GM23338 (cell line): ENCODE results near the gene LONP1. TPM values are rescaled to one million over a fixed set of nuclear protein-coding genes. Genes with fewer than 3 reads are reported as not detected.

ENCODE experiments used
- ATAC-seq: fragments of 200-7000 bp; cut with Tn5 transposase; 3 replicates; pipeline ENCODE4 v1.9.1; 2020
- DNase-seq: peaks from one replicate; pipeline ENCODE4 v3.0.0-alpha.2; 2015; ENCODE audit warnings: low spot score
- H2AFZ ChIP-seq: fragments of 200-600 bp; sonication (generic); 2 replicates; pipeline ENCODE4 v1.8.0; 2016; ENCODE audit warnings: antibody characterized with exemption, mild to moderate bottlenecking, moderate library complexity
- H3F3A ChIP-seq: fragments of 200-600 bp; sonication (generic); replicated peaks from 2 replicates; pipeline ENCODE4 v1.8.0; 2017; ENCODE audit warnings: antibody characterized with exemption, mixed run types, low read depth
- H3K27ac ChIP-seq: fragments of 200-600 bp; sonication (generic); 2 replicates; pipeline ENCODE4 v1.6.1; 2016; ENCODE audit warnings: low read depth
- H3K27me3 ChIP-seq: fragments of 200-600 bp; sonication (generic); 2 replicates; pipeline ENCODE4 v1.8.0; 2016; ENCODE audit warnings: mild to moderate bottlenecking, mixed run types, moderate library complexity; ENCODE audit not compliant: insufficient read depth
- H3K36me3 ChIP-seq: fragments of 200-600 bp; sonication (generic); 2 replicates; pipeline ENCODE4 v1.8.0; 2016; ENCODE audit warnings: mild to moderate bottlenecking; ENCODE audit not compliant: insufficient read depth
- H3K4me1 ChIP-seq: fragments of 200-600 bp; sonication (generic); 2 replicates; pipeline ENCODE4 v1.8.0; 2016; ENCODE audit warnings: mild to moderate bottlenecking, moderate library complexity; ENCODE audit not compliant: insufficient read depth
- H3K4me2 ChIP-seq: fragments of 200-600 bp; sonication (generic); 2 replicates; pipeline ENCODE4 v1.7.1; 2017; ENCODE audit warnings: mixed run types
- H3K4me3 ChIP-seq: fragments of 200-600 bp; sonication (generic); 2 replicates; pipeline ENCODE4 v1.6.1; 2016; ENCODE audit warnings: mixed run types
- H3K79me2 ChIP-seq: fragments of 200-600 bp; sonication (generic); replicated peaks from 2 replicates; pipeline ENCODE4 v1.8.0; 2017; ENCODE audit warnings: mild to moderate bottlenecking; ENCODE audit not compliant: insufficient read depth
- H3K9me2 ChIP-seq: fragments of 200-600 bp; sonication (generic); 2 replicates; pipeline ENCODE4 v1.8.0; 2017; ENCODE audit not compliant: insufficient read depth
- H4K20me1 ChIP-seq: fragments of 200-600 bp; sonication (generic); replicated peaks from 2 replicates; pipeline ENCODE4 v1.8.0; 2017; ENCODE audit warnings: mild to moderate bottlenecking; ENCODE audit not compliant: insufficient read depth
- H3K27ac Mint-ChIP-seq: 2 replicates; pipeline ENCODE4 v1.8.0; 2020; ENCODE audit warnings: inconsistent platforms, mild to moderate bottlenecking, moderate library complexity, mixed read lengths
- H3K27me3 Mint-ChIP-seq: 3 replicates; pipeline ENCODE4 v1.8.0; 2022; ENCODE audit warnings: low read depth, mild to moderate bottlenecking, moderate library complexity, mixed read lengths, inconsistent platforms; ENCODE audit not compliant: insufficient read depth, poor library complexity
- H3K36me3 Mint-ChIP-seq: 3 replicates; pipeline ENCODE4 v1.8.0; 2021; ENCODE audit warnings: low read depth, mild to moderate bottlenecking, inconsistent platforms, moderate library complexity, mixed read lengths
- H3K4me1 Mint-ChIP-seq: 3 replicates; pipeline ENCODE4 v1.8.0; 2020; ENCODE audit warnings: mild to moderate bottlenecking, inconsistent platforms, mixed read lengths
- H3K4me3 Mint-ChIP-seq: 3 replicates; pipeline ENCODE4 v1.8.0; 2021; ENCODE audit warnings: moderate library complexity, mild to moderate bottlenecking, inconsistent platforms, mixed read lengths
- H3K9me3 Mint-ChIP-seq: 3 replicates; pipeline ENCODE4 v1.8.0; 2020; ENCODE audit warnings: moderate library complexity, mild to moderate bottlenecking, inconsistent platforms, mixed read lengths
- CREB1 ChIP-seq: fragments of 250-450 bp; sonication (Bioruptor Pico); IDR thresholded peaks from 2 replicates; pipeline ENCODE4 v1.5.0; 2020; ENCODE audit warnings: low read depth, mild to moderate bottlenecking, moderate library complexity
- EZH2 ChIP-seq: fragments of 200-600 bp; sonication (generic); IDR thresholded peaks from one replicate; pipeline ENCODE4 v1.8.0; 2017; ENCODE audit warnings: antibody characterized with exemption, mild to moderate bottlenecking, low read depth; ENCODE audit not compliant: unreplicated experiment
- EZH2phosphoT487 ChIP-seq: fragments of 200-600 bp; sonication (generic); IDR thresholded peaks from one replicate; pipeline ENCODE4 v1.8.1; 2018; ENCODE audit warnings: antibody characterized with exemption; ENCODE audit not compliant: unreplicated experiment
- JUNB ChIP-seq: IDR thresholded peaks from one replicate; pipeline ENCODE4 v1.6.1; 2016; ENCODE audit warnings: antibody characterized with exemption; ENCODE audit not compliant: unreplicated experiment
- NANOG ChIP-seq: IDR thresholded peaks from 2 replicates; pipeline ENCODE4 v1.6.1; 2016; ENCODE audit warnings: antibody characterized with exemption, borderline replicate concordance
- POLR2AphosphoS5 ChIP-seq: IDR thresholded peaks from 2 replicates; pipeline ENCODE4 v1.6.1; 2016; ENCODE audit warnings: antibody characterized with exemption, low read depth
- REST ChIP-seq: IDR thresholded peaks from one replicate; pipeline ENCODE4 v1.6.1; 2018; ENCODE audit warnings: antibody characterized with exemption; ENCODE audit not compliant: unreplicated experiment
- STAT1 ChIP-seq: IDR thresholded peaks from one replicate; pipeline ENCODE4 v1.6.1; 2016; ENCODE audit warnings: antibody characterized with exemption; ENCODE audit not compliant: unreplicated experiment
- ZNF114 ChIP-seq: fragments of 250-450 bp; sonication (Bioruptor Pico); IDR thresholded peaks from 2 replicates; pipeline ENCODE4 v1.5.0; 2020; ENCODE audit warnings: mild to moderate bottlenecking, moderate library complexity
- ZNF462 ChIP-seq: fragments of 250-450 bp; sonication (Bioruptor Pico); IDR thresholded peaks from 2 replicates; pipeline ENCODE4 v1.5.0; 2020; ENCODE audit warnings: mild to moderate bottlenecking, moderate library complexity
- polyA plus RNA-seq: library from polyadenylated mRNA; unstranded; fragments of >200 nt; fragmentation: Nextera tagmentation; extraction: Ambion mirVana; gene quantifications from 2 replicates; pipeline ENCODE4 v1.2.1, GENCODE V29; 2016
- total RNA-seq: library from RNA; depleted of rRNA; stranded (reverse); fragments of >200 nt; shearing (Covaris generic); gene quantifications from 2 replicates; pipeline ENCODE4 v1.2.3, GENCODE V29; 2014

The LONP1 gene
- total and polyA plus RNA-seq, 2 experiments from 2014 or later = 68.6 to 137 TPM

DNA sequence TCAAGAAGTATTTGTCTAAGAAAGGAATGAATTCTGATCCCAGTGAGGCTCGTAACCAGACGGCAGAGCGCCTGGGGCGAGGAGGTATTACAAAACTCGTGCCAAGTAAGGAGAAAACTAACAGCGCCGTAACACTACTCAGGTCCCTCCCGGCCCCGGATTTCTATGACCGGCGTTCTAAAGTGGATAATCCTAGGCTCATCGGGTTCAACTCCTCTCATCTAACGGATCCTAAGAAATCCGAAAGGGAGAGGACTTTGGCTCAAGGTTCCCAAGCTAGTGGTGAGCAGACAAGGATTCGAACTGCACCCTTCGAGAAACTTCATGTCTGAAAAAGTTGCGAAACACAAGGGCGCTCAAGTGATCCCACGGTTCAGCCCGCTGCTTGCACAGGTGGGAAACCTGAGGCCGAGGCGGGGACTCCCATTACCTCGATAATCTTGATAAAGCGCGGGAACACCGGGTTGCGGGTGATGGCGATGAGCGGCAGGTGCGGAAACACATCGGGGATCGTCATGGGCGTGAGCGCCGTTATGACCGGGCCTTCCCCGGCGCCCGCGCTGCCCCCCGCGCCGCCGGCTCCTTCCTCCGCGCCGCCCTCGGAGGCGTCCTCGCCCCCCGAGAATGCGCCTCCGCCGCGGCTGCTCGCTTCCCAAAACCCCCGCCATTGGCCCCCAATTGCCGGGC, 529 bp downstream of the LONP1 start:
- no peak for TF ChIP-seq NANOG
- peaks cover 33% of the 10 kb centered on the region for H3K36me3 Mint-ChIP-seq
- Histone ChIP-seq H3K79me2 (peaks cover 53% of the 10 kb centered on the region), H3K4me2 (peak overlapping the region; percentile 99), H3K27ac (peak overlapping the region; percentile 89), H4K20me1 (peaks cover 24% of the 10 kb centered on the region), H3F3A (0 out of 2 replicates have a peak, but pooled peaks cover 5% of the 10 kb centered on the region), H3K36me3 (peaks cover 4% of the 10 kb centered on the region; the same call in 1 of the 2 replicates), H3K27me3 (no peaks in the 10 kb centered on the region), H3K4me1 (peaks cover 8% of the 10 kb centered on the region), H3K4me3 (peak overlapping the region; percentile 88), H2AFZ (no peak overlapping the region), H3K9me2 (no peaks in the 10 kb centered on the region)
- H3K4me1 Mint-ChIP-seq = peaks cover 15% of the 10 kb centered on the region
- ATAC-seq = no peak
- H3K9me3 Mint-ChIP-seq = no peaks in the 10 kb centered on the region
- peak; percentile 42 for DNase-seq
- H3K27ac Mint-ChIP-seq = peak overlapping the region; percentile 99
- H3K27me3 Mint-ChIP-seq = peaks cover 22% of the 10 kb centered on the region
- peak overlapping the region; percentile 98 for H3K4me3 Mint-ChIP-seq

DNA sequence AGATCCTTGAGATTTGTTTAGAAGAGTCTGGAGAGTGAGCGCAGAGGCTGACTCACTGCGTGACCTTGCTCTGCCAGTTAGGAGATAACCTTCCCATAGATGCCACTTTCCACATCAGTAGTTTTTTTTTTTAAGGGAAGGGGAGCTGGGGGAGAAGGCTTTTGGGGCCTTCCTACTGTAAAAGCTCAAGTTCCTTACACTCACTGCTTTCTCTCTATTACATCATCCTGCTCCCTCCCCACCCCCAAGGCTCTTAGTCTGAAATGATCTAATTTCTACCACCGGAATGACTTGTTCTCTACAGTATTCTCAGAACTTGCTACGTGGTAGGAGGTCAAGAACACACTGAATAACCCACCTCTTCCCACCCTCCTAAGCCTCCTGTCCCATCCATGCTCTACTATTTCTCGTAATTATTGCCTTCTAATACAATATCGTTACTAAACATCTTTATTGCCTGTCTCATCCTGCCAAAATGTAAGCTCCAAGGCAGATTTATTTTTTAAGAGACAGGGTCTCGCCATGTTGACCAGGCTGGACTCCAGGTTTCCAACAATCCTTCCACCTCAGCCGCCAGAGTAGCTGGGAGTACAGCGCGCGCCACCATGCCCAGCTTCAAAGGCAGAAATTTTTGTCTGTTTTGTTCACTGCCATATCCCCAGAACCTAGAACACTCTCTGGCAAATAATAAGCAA, 1.2 kb downstream of the LONP1 start:
- peaks cover 15% of the 10 kb centered on the region for H3K4me1 Mint-ChIP-seq
- Histone ChIP-seq H3K4me3 (peak overlapping the region; percentile 88), H3K9me2 (no peaks in the 10 kb centered on the region), H3K27ac (peak overlapping the region; percentile 89), H4K20me1 (peaks cover 27% of the 10 kb centered on the region), H3K4me1 (peaks cover 8% of the 10 kb centered on the region), H3K79me2 (peaks cover 56% of the 10 kb centered on the region), H2AFZ (no peak overlapping the region), H3F3A (0 out of 2 replicates have a peak, but pooled peaks cover 5% of the 10 kb centered on the region), H3K36me3 (peaks cover 4% of the 10 kb centered on the region), H3K27me3 (no peaks in the 10 kb centered on the region), H3K4me2 (peak overlapping the region; percentile 99)
- no peaks in the 10 kb centered on the region for H3K9me3 Mint-ChIP-seq
- peak overlapping the region; percentile 98 for H3K4me3 Mint-ChIP-seq
- no peak for DNase-seq
- peaks cover 40% of the 10 kb centered on the region for H3K36me3 Mint-ChIP-seq
- peak overlapping the region; percentile 98 for H3K27ac Mint-ChIP-seq
- peaks cover 22% of the 10 kb centered on the region for H3K27me3 Mint-ChIP-seq
- ATAC-seq = no peak
- TF ChIP-seq EZH2 (no peak), POLR2AphosphoS5 (no peak), ZNF462 (CRISPR knock-in tag) (no peak), ZNF114 (CRISPR knock-in tag) (no peak), EZH2phosphoT487 (no peak), JUNB (no peak), NANOG (no peak), CREB1 (CRISPR knock-in tag) (no peak), REST (no peak), STAT1 (no peak)
